NCI-H460 (cell line): ENCODE measurements around the gene KLHL25. TPM values are rescaled to one million over a fixed set of nuclear protein-coding genes. Genes with fewer than 3 reads are reported as not detected.

Source experiments
- DNase-seq: peaks from one replicate; pipeline ENCODE4 v3.0.0-alpha.2; 2016; ENCODE audit warnings: low read depth; ENCODE audit errors: extremely low read depth
- total RNA-seq: library from RNA; depleted of rRNA; stranded (reverse); fragments of >200 nt; shearing (Covaris generic); gene quantifications from 2 replicates; pipeline ENCODE4 v1.2.3, GENCODE V29; 2014

Gene KLHL25
- total RNA-seq, 1 experiment from 2014 or later, result 2.5 TPM

DNA sequence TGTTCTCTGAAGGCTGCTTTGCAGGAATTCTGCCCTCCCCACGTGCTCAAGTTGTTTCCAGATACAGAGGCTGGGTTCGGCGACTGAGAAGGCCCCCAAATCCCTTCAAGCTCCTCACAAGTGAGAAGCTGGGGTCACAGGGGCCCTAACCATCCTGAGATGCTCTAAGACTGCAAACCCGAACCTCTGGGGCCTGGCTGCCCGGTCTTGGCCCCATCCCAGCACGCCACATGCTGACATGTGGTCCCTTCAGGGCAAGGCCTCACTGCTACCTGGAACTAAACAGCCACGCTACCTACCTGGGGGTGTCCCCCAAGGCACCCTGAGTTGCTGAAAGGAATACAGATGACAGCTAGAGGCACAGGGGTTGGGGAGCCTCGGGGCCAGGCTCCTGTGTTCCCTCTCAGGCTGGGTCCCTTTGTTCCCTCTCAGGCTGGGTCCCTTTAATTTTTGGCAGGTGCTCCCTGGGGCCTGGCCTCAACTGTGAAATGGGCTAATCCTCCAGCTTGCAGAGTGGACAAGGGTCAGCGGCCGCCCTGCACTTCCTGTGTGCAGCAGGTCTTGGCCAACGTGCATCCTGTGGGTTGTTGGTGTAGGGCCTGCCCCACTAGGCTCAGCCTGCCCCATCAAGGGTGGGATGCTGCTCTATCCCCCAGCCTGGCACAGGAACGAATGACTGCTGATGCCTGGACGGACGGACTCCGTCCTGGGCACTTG is 32.5 kb downstream of the KLHL25 start:
- no peak for DNase-seq

GRCh38 chr15:85761635-85762034 is 33.1 kb downstream of the KLHL25 start:
- no peak for DNase-seq

- no peak for DNase-seq
Observed at GRCh38 chr15:85760531-85761371, 34.0 kb downstream of the KLHL25 start.

DNA sequence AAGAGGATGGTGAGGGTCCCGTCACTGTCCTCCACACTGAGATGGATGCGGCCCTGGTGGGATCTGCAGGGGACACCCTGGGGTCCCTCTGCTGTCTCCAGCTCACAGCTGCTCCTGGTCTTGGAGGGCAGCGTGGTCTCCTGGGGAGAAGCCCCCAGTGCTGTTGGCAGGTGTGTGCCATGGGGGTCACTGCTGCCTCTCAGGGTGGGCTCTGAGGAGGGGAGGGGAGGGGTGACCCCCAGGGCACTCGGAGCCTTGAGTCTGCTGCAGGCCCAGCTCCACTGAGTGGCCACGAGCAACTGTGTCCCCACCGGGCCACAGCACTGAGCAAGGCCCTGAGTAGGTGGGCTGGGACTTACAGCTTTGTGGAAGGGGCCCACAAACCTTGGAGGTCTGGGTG is 34.7 kb downstream of the KLHL25 start:
- DNase-seq, result no peak

- no peak for DNase-seq
Observed at GRCh38 chr15:85759376-85759775, 35.3 kb downstream of the KLHL25 start.

DNA sequence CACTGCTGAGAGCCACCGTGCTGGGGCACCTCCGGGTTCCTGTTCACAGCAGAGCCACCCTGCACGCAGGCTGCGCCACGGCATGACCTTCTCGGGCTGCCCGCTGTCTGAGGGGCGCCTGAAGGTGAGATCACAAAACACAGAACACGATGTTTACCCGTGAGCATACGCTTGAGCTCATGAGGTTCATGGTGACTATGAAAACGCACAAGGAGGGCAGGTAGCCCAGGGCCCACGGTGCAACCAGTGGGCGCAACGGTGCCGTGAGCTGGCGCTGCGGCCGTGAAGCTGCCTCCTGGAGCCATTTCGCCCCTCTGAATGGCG is 36.1 kb downstream of the KLHL25 start:
- DNase-seq, result no peak

- DNase-seq, result no peak
Observed at GRCh38 chr15:85757939-85758654, 36.6 kb downstream of the KLHL25 start.

DNA sequence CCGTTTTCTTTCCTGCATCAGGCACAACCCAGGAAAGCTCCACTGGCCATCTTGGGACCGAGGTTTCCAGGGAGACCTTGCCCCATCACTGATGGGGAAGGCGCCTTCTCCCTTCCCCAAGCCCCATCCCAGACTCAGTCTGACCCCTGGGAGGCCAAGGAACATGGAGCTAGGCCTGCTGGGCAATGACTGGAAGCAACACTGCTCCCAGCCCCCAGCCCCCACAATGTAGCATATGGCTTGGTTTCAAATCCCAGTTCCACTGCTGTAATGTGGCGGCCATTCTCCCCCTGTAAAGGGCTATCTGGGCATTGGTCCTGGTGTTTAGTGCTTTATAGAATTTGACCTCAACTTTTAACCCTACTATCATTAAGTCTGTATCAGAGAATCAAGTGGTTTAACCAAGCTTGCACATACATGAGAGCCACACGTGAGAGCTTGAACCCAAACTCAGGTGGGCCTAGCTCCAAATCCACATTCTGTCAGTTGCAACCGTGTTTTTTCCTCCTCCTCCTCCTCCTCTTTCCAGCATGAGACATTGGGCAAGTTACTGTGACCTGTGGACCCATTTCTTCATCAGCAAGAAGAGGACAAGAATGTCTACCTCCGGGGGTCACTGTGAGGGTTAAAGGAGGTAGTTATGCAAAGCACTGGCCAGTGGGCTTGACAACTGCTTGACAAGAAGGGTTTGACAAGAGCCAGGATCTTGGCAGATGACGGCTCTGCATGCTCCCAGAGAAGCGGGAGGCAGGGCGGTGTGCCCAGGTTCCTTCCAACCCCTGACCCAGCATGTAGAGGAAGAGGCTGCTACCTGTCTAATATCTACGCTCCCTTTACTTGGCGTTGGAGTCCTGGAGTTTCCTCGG is 37.4 kb downstream of the KLHL25 start:
- no peak for DNase-seq

GRCh38 chr15:85756411-85757072 is 38.2 kb downstream of the KLHL25 start:
- DNase-seq, result no peak

DNA sequence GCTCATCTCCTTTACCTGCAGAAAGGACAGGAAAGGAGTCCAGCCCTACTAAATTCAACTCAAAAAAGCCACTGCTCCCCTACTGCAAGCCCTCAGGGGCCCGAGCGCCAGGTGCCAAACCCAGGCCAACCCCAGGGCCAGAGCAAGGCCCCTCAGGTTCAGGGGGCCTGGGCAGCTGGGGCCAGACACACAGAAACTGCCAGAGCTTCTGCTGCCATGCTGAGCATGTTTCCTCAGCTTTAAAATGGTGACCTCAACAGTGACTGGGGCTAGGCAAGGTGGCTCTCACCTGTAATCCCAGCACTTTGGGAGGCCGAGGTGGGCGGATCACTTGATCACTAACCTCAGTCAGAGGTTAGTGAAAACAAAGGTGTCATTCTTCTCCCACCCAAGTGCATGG is 38.8 kb downstream of the KLHL25 start:
- DNase-seq, result no peak

GRCh38 chr15:85755471-85755870 is 39.3 kb downstream of the KLHL25 start:
- DNase-seq, result no peak

GRCh38 chr15:85754989-85755388 is 39.7 kb downstream of the KLHL25 start:
- DNase-seq, result no peak

GRCh38 chr15:85753791-85754452 is 40.8 kb downstream of the KLHL25 start:
- no peak for DNase-seq

DNA sequence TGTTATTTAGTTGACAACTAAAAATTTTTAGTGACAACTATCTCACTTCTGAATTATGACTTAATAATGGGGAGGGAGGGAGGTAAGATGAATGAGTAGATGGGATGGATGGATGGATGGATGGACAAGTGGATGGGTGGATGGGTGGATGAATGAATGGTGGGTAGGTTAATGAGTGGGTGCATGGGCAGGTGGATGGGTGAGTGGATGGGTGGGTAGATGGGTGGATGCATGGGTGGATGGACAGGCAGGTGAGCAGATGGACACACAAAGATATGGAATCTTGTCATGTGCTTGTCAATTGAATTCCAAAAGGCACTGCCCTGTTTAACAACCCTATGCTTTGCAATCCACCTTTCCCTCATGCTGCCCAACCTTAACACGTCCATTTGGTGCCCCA is 41.5 kb downstream of the KLHL25 start:
- no peak for DNase-seq

DNA sequence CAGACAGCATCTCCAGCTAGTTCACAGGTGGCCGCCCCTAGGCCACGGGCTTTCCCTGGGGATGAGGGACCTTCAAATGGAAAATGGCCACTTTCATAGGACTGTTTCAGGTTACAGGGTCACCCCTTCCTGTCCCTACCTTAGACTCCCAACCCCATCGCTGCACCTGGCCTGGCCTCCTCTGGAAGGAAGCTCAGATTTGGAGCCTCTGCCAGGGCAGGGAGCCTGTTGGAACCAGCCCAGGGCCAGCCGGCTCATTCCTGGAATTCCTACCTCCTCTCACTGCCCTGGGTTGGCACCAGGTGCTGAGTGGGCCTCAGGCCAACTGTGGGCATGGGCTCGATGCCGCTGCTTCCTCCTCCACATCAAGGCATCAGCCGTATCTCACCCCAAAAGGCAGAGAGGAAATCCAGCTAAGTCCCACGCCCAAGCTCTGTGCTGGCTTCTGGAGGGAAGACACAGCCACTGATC is 42.2 kb downstream of the KLHL25 start:
- DNase-seq, result no peak

DNA sequence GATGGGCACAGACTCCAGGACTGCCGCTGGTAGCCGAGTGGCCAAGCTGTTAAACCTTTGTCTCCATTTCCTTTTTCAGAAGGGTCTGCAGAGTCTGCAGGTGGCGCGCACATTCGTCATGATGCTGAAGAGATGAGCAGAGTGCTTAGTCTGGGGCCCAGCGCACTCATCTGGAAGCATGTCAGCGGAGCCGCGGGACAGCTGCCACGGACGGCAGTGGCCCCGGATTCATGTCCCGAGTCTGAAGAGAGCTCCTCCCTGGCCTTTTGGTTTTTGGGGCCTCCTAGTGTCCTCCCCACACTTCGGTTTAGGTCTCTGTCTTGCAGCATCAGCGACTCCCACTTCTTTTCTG is 42.6 kb downstream of the KLHL25 start:
- DNase-seq, result no peak

DNA sequence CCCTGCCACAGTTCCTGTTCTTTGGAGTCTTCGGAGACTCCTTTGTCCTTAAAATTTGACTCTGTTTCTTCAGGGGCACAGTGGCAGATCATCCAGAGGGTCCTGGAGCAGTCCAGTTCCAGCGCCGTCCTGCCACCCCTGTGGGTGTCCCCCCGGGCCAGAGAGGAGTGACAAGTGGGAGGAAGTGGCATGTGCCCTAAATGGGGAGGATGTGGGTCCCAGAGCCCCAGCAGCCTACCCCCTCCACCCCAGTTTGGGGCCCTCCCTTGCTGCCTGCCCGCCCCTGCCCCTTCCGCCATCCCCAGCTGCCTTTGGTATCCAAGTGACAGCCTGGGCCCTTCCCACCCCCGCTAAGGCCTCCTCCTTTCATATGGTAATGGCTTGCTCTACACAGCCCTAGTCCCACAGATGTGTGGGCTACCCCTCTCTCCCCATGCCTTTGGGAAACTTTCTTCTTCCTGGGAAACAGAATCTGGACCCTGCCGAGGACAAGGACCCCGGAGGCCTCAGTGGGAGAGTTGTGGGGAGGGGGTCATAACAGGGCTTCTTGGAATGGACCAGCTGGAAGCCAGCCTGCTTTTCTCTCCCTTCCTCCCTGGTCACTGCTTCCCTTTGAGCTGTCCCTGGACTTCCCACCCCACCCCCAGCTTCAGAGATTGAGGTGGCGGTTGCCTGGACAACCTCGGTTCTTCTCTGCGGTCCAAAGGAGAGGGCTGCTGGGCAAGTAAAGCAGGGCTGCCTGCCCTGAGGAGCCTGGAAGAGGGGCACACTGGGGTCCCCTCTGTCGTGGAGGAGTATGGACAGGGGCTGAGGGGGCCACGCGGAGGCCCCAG is 43.2 kb downstream of the KLHL25 start:
- DNase-seq, result no peak
